Left hindlimb (tissue), 1 donor: ENCODE results near the gene COL4A1.
"Not testable (repeated sequence)": the region's sequence is repeated elsewhere in the genome, so short reads cannot be mapped to it uniquely, and the experiment has no call there.

Experiments used
- DNase-seq: peaks from one replicate; pipeline ENCODE4 v3.0.0-alpha.2; 2018

Gene COL4A1

DNA sequence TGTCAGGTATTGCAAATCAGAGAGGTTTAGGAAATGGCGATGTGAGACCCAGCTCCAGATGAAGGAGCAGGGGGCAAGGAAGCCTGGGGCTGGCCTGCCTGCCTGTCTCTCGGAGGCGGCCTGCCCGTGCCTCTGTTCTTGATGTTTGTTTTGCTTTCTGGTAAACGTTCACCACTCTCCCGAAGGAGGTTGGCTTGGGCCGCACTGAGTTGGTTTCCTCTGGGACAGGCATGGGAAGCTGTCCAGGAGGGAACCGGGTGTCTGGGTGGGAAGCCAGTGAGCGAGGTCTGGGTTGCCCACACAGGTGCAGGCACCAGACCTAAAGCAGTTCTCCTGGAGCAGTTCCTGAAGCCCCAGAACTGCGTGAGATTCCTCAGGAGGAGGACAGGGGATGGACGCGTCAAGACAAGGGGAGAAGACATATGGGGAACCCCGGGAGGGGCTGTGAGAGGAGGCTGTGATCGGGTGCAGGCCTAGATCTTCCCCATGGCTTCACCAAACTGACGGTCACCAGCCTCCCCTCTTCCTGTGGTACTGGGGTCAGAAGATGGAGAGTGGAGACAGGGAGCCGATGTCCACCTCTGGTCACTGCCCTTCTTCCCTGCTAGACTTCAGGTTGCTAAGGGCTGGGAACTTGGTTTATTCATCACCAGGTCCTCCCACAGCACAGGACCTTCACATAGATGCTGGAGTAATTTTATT is 15.3 kb upstream of the COL4A1 start:
- no peak for DNase-seq

DNA sequence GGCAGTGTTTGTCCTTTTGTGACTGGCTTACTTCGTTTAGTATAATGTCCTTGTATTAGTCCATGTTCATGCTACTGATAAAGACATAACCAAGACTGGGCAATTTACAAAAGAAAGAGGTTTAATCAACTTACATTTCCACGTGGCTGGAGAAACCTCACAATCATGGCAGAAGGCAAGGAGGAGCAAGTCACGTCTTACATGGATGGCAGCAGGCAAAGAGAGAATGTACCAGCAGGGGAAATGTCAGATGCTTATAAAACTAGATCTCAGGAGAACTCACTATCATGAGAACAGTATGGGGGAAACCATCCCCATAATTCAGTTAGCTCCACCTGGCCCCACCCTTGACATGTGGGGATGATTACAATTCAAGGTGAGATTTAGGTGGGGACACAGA is 14.6 kb upstream of the COL4A1 start:
- DNase-seq: not testable (repeated sequence)

DNA sequence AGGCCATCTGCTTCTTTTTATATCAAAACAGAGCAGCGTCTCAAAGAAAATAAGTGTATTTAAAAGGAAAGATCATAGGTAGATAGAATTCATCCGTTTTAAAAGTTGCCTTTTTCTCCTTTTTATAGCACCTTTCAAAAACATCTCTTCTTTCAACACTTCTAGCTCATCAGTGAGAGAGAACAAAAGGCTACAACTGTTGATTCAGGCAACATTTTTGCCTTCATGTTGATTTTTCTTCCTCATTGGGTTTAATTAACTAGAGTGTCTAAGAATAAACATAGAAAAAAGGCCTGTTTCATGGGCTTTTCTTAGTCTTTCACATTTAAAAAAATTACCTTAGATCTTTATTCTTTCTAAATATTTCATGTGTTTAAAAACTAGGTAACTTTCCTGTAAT is 13.7 kb upstream of the COL4A1 start:
- no peak for DNase-seq

DNA sequence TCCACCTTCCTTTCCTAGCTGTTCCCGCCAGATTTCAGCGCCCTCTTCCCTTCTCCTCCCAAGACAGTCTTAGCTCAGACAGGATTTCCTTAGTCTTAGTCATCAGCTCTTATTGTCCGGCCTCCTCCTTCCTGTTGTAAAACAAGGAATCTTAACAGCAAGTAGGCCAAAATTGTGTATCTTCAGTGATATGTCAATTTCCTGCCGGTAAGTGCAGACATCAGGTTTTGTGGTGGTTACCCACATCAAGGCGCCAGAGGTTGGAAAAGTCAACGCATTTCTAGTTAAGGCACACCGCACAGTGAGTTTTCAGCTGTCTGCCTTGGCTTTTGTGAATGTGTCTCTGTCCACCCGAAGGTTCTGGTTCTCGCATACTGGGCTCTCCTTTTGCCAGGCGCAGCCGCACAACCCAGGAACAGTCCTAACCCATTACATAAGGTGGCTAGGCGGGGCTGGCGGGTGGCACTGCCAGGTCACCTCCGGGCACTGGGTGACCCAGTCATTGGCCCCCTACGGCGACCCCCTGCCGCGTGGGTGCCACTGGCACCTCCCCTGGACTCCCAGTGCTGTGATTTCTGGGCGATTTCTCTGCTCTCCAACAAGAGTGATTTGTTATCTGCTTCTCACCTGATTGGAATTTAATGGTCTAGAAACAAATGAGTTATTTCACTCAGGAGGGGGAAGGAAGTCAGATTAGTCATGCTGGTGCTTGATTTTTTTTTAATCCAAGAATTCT is 13.0 kb upstream of the COL4A1 start:
- no peak for DNase-seq

DNA sequence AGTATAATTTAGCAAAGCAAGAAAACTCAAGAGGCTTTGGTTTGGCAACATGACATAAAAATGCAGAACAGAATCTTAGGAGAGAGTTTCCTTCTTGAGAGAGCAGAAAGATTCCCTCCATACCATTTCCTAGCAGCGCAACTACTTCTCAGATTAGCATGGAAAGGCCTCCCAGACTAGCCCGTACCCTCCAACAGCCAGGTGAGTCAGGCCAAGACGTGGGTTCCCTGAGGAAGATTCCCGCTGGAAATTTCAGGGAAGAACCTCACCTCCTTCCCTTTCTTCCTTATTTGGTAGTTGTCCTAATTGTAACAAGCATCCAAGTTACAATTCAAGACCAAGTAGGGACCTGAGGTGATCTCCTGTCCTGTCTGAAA is 12.4 kb upstream of the COL4A1 start:
- DNase-seq: no peak

DNA sequence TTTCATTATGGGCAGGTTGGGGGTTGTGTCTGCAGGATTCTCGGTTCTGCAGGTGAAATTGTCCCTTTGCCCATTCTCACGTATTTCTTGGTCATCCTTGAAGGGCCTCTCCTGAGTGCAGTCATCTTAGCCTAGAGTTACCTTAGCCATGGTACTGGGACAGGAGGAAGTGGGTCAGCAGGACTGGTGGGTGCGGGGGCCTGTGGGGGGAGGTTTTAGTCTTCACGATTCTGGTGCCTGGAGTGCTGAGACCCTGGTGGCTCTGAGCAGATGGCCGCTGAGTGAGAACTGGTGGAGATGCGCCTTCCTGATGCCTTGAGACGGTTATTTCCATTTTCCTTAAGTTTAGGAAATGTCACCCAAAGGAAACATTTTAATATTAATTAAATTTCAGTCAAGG is 12.0 kb upstream of the COL4A1 start:
- no peak for DNase-seq

DNA sequence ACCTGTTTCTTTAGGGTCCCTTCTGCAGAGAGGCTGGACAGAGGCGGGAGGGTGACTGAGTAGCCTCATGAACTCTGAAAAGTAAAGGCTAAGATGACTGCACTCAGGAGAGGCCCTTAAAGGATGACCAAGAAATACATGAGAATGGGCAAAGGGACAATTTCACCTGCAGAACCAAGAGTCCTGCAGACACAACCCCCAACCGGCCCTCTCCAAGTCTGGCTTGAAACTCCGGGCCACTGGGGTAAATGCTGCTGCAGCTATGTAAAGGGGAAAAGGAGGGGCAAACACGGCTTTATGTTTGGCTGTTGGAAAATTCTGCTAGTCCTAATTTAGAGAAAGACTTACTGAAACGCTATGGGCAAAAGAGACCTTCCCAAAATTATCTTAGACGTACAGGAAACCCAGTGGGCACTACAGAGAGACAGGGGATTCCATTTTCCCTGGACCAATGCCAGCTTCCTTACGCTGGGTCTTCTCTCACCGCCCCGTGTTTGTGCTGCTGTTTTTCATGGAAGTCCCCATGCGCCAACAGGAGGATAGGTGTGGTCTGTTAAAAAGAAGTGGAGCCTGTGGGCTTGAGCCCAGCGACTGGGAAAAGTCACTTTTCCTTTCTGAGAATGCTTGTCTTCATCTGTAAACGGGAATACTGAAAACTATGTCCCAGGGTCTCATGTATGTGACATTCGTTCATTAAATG is 10.7 kb upstream of the COL4A1 start:
- no peak for DNase-seq

DNA sequence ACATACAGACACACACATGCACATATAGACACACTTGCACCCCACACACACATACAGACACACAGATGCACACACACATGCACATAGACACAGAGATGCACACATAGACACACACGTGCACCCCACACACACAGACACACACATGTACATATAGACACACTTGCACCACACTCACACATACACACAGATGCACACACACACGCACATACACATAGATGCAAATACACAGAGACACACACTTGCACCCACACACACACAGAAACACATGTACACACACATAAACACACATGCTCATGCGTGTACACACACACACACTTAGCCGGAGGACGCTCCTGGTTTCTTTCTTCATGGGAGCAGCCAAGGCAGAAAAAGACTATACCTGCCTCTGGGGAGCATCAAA is 10.1 kb upstream of the COL4A1 start:
- no peak for DNase-seq

DNA sequence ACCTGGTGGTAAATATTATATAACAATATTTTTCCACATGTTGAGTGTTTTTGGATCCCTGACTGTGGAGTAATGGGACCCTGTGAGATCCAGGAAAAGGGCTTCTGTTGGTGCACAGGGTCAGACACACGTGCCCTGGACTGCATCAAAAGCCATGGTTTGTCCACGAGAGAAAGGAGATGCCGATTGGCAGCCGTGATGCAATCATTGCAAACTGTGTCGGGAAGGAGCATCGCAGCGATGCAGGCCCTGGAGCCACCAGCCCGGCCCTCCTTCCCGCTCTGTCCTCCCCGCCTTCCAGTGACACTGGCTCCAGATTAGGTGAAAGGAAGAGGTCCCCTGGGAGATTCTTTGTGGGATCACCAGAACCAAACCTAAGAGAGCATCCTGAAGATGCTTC is 9.2 kb upstream of the COL4A1 start:
- DNase-seq: no peak

DNA sequence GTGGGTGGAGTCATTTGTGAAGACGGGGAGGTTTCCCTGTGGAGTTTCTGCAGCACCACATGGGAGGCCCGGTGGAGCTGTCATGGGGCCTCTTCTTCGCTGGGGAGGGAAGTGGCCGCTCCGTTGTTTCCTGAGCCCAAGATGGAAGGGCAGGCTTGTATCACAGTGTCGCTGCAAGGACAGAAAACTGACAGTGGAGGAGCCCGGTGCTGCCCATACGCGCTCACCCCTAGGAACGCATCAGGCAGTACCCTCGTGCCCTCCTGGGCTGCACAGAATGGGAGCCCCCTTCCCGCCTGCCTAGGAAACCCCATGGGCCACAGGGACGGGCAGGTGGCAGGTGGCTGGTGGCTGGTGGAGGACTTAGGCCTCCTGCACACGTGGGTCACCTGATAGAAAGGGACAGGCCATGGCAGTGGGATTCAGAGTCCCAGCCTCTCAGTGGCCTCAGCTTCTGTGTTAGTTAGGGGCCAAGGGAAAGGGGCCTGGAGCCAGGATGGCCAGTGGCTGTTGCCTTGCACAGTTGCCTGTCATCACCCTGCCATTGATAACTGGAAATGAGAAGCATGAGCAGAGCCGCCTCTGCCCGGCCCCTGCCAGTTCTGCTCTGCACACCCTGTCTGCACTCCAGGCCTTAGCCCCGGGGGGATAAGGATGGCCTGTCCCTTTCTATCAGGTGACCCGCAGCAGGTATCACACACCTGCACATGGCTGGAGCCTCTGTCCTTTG is 7.7 kb upstream of the COL4A1 start:
- no peak for DNase-seq

DNA sequence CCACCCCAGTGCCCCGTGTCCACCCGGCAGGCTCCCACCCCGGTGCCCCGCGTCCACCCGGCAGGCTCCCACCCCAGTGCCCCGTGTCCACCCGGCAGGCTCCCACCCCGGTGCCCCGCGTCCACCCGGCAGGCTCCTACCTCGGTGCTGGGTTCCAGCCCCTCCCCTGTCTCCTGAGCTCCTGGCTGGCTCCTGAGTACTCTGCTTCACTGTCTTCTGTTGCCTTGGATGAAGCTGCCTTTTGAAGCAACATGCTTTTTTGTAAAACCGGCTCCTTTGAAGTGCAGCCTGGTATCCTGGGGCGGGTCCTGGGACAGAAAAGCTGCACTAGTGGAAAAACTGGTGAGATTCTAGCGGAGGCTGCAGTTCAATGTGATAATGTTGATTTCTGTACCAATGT is 6.8 kb upstream of the COL4A1 start:
- not testable (repeated sequence) for DNase-seq

DNA sequence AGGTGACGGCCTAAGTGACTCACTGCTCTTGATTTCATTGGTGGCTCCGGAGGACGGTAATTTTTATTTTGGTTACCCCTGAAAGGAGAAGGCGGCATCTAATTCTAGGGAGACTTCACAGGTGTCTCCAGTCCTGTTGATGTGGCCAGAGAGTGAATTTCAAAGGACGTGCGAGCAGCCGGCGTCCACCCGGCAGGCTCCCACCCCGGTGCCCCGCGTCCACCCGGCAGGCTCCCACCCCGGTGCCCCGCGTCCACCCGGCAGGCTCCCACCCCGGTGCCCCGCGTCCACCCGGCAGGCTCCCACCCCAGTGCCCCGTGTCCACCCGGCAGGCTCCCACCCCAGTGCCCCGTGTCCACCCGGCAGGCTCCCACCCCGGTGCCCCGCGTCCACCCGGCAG is 6.3 kb upstream of the COL4A1 start:
- not testable (repeated sequence) for DNase-seq

DNA sequence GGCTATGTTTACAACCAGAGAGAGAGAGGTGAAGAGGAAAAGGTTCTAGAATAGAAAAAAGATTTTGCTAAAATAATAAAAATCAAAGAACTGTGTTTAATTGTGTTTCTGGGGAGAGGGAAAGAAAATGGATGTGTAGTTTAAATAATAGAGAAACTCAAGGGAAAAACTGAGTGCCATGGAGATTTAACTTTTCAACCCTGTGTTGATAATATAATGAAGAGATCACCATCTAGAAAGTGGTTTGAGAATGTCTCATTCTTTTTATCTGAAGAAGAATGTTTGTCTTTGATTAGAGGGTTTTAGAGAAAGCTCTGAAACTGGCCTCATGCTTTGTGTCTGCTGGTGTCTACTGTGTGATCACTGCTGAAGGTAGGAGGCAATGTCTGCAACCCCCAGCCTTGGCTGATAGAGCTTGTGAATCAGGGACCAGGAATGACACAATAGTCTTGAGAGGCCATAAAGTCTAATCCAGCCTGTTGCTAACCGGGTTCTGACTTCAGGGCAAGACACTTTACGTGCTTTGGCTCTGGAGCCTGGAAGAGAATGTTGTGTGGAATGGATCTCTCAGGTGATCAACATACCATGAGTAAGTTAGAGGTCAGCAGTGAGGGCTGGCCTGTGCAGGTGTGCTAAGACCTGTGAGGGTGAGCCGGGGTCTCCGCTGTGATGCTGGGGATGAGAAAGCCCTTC is 5.5 kb upstream of the COL4A1 start:
- DNase-seq: no peak

DNA sequence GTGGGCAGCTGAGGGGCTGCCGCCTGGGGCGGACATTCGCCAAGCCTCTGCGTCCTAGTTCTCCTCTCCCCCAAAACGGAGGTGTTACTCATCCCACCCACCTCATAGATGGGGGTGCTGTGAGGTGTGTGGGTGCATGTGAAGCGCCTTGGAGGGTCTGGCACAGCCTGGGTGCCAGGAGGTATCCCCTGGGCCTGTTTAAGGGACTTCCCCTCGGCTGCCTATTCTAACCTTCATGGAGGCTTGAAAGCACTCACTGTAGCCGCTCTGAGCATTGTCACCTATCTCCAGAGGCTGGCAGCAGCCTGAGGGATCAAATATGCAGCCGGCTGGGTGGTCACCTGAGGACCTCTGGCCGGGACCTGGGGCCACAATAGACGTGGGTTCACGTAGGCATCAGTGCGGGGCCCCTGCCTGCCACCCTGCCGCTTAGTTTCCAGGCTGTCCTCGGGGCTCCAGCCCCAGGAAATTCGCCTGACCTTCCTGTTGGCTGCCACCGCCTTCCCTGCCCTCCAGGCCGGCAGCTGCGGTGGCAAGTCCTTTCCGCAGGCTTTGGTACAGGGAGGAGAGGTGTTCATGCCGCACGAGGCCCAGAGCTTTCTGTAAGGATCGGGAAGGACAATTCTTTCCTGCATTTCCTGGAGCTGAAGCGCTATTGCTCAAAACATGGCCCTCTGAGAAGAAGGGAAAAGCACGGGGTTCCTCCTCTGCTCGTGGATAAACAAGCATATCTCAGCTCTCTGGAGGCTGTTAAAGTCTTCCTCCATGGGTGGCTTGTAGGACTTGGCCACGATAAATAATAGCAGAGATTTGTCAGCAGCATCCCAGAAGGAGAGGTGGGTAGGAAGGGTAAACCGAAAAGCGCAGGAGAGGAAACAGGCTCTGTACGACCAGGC is 4.7 kb upstream of the COL4A1 start:
- no peak for DNase-seq

DNA sequence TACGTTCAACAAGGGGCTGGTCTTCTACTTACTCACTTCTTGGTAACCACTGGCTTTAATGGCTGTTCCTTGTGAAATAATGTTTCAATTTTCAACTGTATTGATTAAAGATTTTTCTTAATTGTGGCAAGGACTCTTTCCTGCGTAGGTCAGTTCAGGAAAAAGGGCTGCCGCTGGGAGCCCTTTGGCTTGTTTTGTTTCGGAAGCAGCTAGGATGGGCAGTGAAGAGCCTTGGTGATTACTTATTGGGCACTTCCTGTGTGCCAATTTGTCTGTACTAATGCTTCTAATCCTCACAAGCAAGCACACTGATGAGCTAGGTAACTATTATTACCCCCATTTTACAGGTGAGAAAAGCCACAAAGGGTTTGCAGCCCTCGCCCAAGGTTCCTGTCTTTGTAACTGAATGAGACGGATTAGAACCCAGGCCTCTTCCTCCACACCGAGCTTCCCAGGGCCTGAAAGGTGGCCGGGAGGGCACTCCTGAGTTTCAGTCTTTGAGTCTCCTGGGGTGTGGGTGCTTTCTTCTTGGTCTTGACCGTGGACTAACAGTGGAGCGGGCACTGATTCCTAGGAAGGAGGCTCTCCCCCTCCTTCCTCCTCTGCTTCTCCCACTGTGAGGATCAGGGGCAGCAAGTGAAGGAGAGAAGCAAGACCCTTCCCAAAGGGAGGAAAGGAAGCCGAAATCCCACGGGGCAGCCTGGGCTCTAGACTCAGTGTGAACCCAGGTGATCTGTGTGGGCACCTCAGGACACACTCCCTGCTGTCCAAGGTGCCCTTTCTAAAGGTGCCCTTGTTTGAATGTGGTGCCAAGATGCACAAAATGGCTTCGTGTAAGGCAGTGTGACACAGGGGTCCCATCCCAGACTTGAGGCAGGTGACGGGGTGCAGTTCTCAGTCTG is 3.8 kb upstream of the COL4A1 start:
- no peak for DNase-seq

DNA sequence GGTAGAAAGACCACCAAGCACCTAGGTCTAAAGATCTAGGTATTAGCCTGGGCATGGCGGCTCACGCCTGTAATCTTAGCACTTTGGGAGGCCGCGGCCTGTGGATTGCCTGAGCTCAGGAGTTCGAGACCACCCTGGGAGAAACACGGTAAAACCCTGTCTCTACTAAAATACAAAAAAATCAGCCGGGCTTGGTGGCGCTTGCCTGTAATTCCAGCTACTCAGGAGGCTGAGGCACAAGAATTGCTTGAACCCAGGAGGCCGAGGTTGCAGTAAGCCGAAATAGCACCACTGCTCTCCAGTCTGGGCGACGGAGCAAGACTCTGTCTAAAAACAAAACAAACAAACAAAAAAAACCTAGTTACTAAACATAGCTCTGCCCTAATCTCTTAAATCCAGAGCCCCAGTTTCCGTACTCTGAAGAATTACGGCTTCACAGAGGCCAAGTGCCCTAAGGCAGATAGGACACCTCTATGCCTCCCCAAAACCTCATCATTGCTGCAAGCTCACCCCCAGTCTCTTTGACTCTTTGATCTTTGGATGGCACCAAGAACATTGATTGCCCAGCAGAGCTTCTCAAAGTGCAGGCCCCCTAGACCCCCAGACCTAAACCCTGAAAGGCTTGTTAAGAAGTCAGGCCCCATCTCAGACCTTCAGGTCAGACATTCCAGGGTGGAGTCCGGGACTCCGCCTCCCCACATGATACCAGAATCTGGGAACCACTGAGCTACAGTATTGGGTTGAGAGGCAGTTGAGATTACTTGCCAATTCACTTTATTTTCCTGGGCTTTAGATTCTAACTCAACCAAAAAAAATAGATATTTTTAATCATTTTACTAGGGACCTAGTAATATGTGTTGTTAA is 2.9 kb upstream of the COL4A1 start:
- no peak for DNase-seq

DNA sequence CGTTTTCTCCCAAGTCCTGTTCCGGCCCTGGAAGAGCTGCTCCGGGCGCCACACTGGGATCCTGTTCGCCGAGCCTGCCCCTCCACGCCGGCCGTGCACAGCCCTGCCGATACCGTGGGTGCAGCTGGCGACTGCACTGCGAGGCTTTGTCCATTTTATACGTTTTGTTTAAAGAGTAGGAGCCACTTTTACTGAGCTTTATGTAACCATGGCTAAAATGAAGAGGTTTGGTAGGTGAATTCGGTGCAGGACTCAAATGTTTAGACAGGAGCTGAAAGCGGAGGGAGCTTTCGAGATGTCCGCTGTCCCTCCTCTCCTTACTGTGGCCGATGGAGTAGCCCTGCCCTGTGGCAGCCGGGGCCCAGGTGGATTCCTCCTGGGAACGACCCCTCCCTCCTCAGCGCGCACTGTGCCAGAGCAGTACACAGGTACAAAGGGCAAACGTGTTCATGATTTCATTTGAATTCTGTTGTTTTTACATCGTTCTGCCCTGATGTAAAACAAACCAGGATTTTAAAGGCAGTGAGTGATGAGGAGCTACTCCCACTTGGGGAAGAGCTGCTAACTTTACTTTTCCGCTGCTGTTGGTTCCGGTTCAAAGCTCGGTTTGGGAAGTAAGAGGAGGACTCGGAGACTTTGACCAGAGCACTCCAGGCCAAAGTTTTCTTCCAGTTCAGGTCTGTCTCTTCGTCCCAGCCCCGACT is 1.9 kb upstream of the COL4A1 start:
- no peak for DNase-seq

DNA sequence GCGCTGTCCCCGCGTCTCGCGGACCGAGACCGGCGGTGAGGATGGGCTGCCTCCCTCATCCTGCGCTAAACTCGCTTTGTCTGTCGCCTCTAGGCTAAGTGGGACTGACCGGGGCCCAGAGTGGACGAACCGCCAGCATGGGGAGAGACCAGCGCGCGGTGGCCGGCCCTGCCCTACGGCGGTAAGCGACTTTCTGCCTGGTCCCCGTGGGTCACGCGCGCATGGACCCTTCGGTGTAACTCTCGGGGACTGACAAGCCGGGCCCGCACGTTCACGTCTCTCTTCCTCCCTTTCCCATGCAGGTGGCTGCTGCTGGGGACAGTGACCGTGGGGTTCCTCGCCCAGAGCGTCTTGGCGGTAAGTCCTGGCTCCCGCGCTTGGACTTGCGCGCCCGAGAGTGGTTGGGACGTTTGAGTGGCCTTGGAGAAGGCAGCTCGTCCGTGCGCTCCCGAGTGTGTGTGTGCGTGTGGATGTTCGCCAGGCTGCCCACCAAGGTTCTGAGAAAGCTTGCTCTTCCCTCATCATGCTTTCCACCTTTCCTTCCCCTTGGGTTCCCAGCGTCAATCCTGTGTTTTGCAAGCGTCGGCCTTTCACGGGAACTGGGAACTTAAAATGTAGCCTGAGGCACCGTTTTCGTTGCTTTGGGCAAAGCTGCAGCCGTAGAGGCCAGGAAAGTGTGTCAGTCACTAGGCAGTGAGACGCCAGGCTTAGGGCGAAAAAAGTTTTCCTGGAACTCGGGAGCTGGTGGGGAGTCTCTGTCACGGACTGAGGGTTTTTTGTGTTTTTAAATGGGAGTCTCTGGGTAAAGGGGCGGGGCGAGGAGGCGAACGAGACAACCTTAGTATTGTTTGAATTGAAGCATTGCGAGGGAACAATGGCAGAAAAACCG is 1.1 kb upstream of the COL4A1 start:
- peak; percentile 73 for DNase-seq
